Activated CD4-positive, CD25-positive, alpha-beta regulatory T cell (primary cell): ENCODE data around the gene NDUFAF2.

Experiments
- DNase-seq, 4 experiments: peaks; one replicate each; lab custom pipeline; 2025; lab: John Stamatoyannopoulos, UW

The NDUFAF2 gene

GRCh38 chr5:61120534-61120933 lies 175.5 kb downstream of the NDUFAF2 start:
- DNase-seq: no peak

- DNase-seq: no peak
Measured at GRCh38 chr5:61123145-61123544, 178.1 kb downstream of the NDUFAF2 start.

- DNase-seq: no peak
Measured at GRCh38 chr5:61130289-61130688, 185.3 kb downstream of the NDUFAF2 start.

GRCh38 chr5:61132559-61132958 lies 187.6 kb downstream of the NDUFAF2 start:
- DNase-seq: no peak

- DNase-seq: no peak
Measured at GRCh38 chr5:61137835-61138234, 192.8 kb downstream of the NDUFAF2 start.

- DNase-seq: no peak
Measured at GRCh38 chr5:61139094-61139873, 194.3 kb downstream of the NDUFAF2 start.

GRCh38 chr5:61139931-61140330 lies 194.9 kb downstream of the NDUFAF2 start:
- DNase-seq: no peak

- no peak for DNase-seq
Measured at GRCh38 chr5:61141801-61142200, 196.8 kb downstream of the NDUFAF2 start.

- no peak for DNase-seq
Measured at GRCh38 chr5:61142391-61142790, 197.4 kb downstream of the NDUFAF2 start.

- DNase-seq: no peak
Measured at GRCh38 chr5:61142811-61143210, 197.8 kb downstream of the NDUFAF2 start.

GRCh38 chr5:61148515-61148914 lies 203.5 kb downstream of the NDUFAF2 start:
- no peak for DNase-seq

GRCh38 chr5:61151893-61152292 lies 206.9 kb downstream of the NDUFAF2 start:
- no peak for DNase-seq

- DNase-seq: no peak
Measured at GRCh38 chr5:61159070-61159469, 214.1 kb downstream of the NDUFAF2 start.

- DNase-seq: no peak
Measured at GRCh38 chr5:61159836-61160235, 214.8 kb downstream of the NDUFAF2 start.

GRCh38 chr5:61160497-61160896 lies 215.5 kb downstream of the NDUFAF2 start:
- DNase-seq: no peak

- DNase-seq: peak; percentile 61 to 69 (median 66)
Measured at GRCh38 chr5:61162010-61162831, 217.2 kb downstream of the NDUFAF2 start, which contains the start of gene SMIM15. Gene SMIM15, minus strand, starts transcription at chr5:61162468. Its CDS starts 2,297 bp downstream, at chr5:61160171.

- no peak for DNase-seq
Measured at GRCh38 chr5:61162832-61163567, 218.0 kb downstream of the NDUFAF2 start.

GRCh38 chr5:61163905-61164304 lies 218.9 kb downstream of the NDUFAF2 start:
- no peak for DNase-seq

GRCh38 chr5:61167382-61167781 lies 222.4 kb downstream of the NDUFAF2 start:
- no peak for DNase-seq

GRCh38 chr5:61168951-61169350 lies 223.9 kb downstream of the NDUFAF2 start:
- no peak for DNase-seq

- DNase-seq: no peak
Measured at GRCh38 chr5:61171479-61171878, 226.5 kb downstream of the NDUFAF2 start.

- DNase-seq: no peak
Measured at GRCh38 chr5:61176631-61177030, 231.6 kb downstream of the NDUFAF2 start.
